SK-N-SH (cell line): Measurements from ENCODE around the gene MCUB. TPM values are rescaled to one million over a fixed set of nuclear protein-coding genes. Genes with fewer than 3 reads are reported as not detected.

ENCODE experiments used
- CTCF ChIA-PET: fragments of 300-600, 350-600 bp; formaldehyde crosslinking; extraction: SDS; loops from one replicate; lab custom pipeline; 2021; lab: Yijun Ruan, JAX
- POLR2A ChIA-PET: fragments of 350-600 bp; sonication (Branson Sonifier 250); formaldehyde crosslinking; extraction: SDS; loops from one replicate; lab custom pipeline; 2020; ENCODE audit warnings: antibody characterized with exemption, inconsistent platforms; lab: Yijun Ruan, JAX
- DNase-seq: peaks from one replicate; pipeline ENCODE4 v3.0.0; 2012
- H2AFZ ChIP-seq: fragments of 200-600 bp; sonication (generic); 2 replicates; pipeline ENCODE4 v1.8.1; 2016; ENCODE audit warnings: antibody characterized with exemption, mild to moderate bottlenecking, low read depth
- H3F3A ChIP-seq: fragments of 200-600 bp; sonication (generic); replicated peaks from 2 replicates; pipeline ENCODE3; 2016; ENCODE audit warnings: antibody characterized with exemption, mild to moderate bottlenecking; ENCODE audit not compliant: insufficient read depth
- H3K27ac ChIP-seq, 2 experiments: fragments of 200-500 bp in 1 of 2; fragments of 200-600 bp in 1 of 2; sonication (Bioruptor generic) in 1 of 2; sonication (generic), shearing (Covaris generic) in 1 of 2; 2 replicates each; pipeline versions ENCODE4 v1.5.1 to v1.6.1; 2014 to 2016; ENCODE audit warnings: low read depth in 2 of 2, inconsistent platforms in 1 of 2, low read length in 1 of 2, mild to moderate bottlenecking in 1 of 2, mixed read lengths in 1 of 2
- H3K27me3 ChIP-seq: fragments of 200-600 bp; sonication (generic), shearing (Covaris generic); 2 replicates; pipeline ENCODE4 v1.6.1; 2016; ENCODE audit warnings: mixed run types; ENCODE audit not compliant: insufficient read depth
- H3K36me3 ChIP-seq, 2 experiments: fragments of 200-500 bp in 1 of 2; fragments of 200-600 bp in 1 of 2; sonication (Bioruptor generic) in 1 of 2; sonication (generic) in 1 of 2; replicated peaks in 1 of 2; 2 replicates each; pipeline versions ENCODE3 to v1.5.1; 2014 to 2016; ENCODE audit warnings: low read length in 1 of 2, mild to moderate bottlenecking in 1 of 2; ENCODE audit not compliant: insufficient read depth in 2 of 2, control insufficient read depth in 1 of 2
- H3K4me1 ChIP-seq, 2 experiments: fragments of 200-500 bp in 1 of 2; fragments of 200-600 bp in 1 of 2; sonication (Bioruptor generic) in 1 of 2; sonication (generic), shearing (Covaris generic) in 1 of 2; 2 replicates each; pipeline versions ENCODE4 v1.5.1 to v1.6.1; 2014 to 2016; ENCODE audit warnings: low read depth in 1 of 2, low read length in 1 of 2, mixed run types in 1 of 2; ENCODE audit not compliant: insufficient read depth in 2 of 2, control insufficient read depth in 1 of 2
- H3K4me2 ChIP-seq: fragments of 200-600 bp; sonication (generic), shearing (Covaris generic); 2 replicates; pipeline ENCODE4 v1.6.1; 2017; ENCODE audit warnings: mixed run types
- H3K4me3 ChIP-seq, 2 experiments: fragments of 200-500 bp in 1 of 2; fragments of 200-600 bp in 1 of 2; sonication (Bioruptor generic) in 1 of 2; sonication (generic), shearing (Covaris generic) in 1 of 2; 2 replicates each; pipeline versions ENCODE4 v1.5.1 to v1.8.1; 2014 to 2016; ENCODE audit warnings: low read depth in 2 of 2, inconsistent platforms in 1 of 2, low read length in 1 of 2, mild to moderate bottlenecking in 1 of 2, mixed read lengths in 1 of 2, moderate library complexity in 1 of 2
- H3K79me2 ChIP-seq: fragments of 200-600 bp; sonication (generic); 2 replicates; pipeline ENCODE4 v1.8.1; 2017; ENCODE audit warnings: mild to moderate bottlenecking; ENCODE audit not compliant: insufficient read depth
- H3K9ac ChIP-seq: fragments of 200-600 bp; sonication (generic); 2 replicates; pipeline ENCODE4 v1.6.1; 2017; ENCODE audit warnings: mixed run types
- H3K9me2 ChIP-seq: fragments of 200-600 bp; sonication (generic); 2 replicates; pipeline ENCODE4 v1.6.1; 2017; ENCODE audit warnings: mixed run types
- H3K9me3 ChIP-seq: fragments of 200-600 bp; sonication (generic); 2 replicates; pipeline ENCODE4 v1.6.1; 2017; ENCODE audit warnings: mixed run types, mild to moderate bottlenecking, moderate library complexity
- H4K20me1 ChIP-seq: fragments of 200-600 bp; sonication (generic); 2 replicates; pipeline ENCODE4 v1.6.1; 2017; ENCODE audit warnings: mild to moderate bottlenecking, mixed run types; ENCODE audit not compliant: insufficient read depth
- ELF1 ChIP-seq: IDR thresholded peaks from 2 replicates; pipeline ENCODE4 v1.4.0; 2012
- EP300 ChIP-seq, 2 experiments: IDR thresholded peaks; 2 replicates each; pipeline versions ENCODE4 v1.4.0 to v1.6.1; 2012; ENCODE audit warnings: borderline replicate concordance in 1 of 2, low read depth in 1 of 2, low read length in 1 of 2
- EZH2phosphoT487 ChIP-seq: fragments of 200-600 bp; sonication (generic); IDR thresholded peaks from 2 replicates; pipeline ENCODE4 v1.6.1; 2017; ENCODE audit warnings: low read depth, mixed run types, mild to moderate bottlenecking, antibody characterized with exemption, moderate library complexity, borderline replicate concordance
- FOXJ3 ChIP-seq: sonication (generic); formaldehyde crosslinking; IDR thresholded peaks from 2 replicates; pipeline ENCODE4 v1.5.1; 2020; ENCODE audit warnings: mild to moderate bottlenecking, missing genetic modification reagents
- GATA2 ChIP-seq: sonication (generic); formaldehyde crosslinking; IDR thresholded peaks from 2 replicates; pipeline ENCODE4 v1.5.0; 2020; ENCODE audit warnings: mild to moderate bottlenecking, missing genetic modification reagents
- IRF3 ChIP-seq: fragments of 150-350 bp; IDR thresholded peaks from 2 replicates; pipeline ENCODE4 v1.6.1; 2016; ENCODE audit warnings: mild to moderate bottlenecking, low read depth, low read length
- MAX ChIP-seq: IDR thresholded peaks from 2 replicates; pipeline ENCODE4 v1.4.0; 2012; ENCODE audit warnings: low read depth
- MEF2A ChIP-seq: IDR thresholded peaks from 2 replicates; pipeline ENCODE4 v1.4.0; 2012; ENCODE audit warnings: low read depth, borderline replicate concordance
- NFIC ChIP-seq: IDR thresholded peaks from 2 replicates; pipeline ENCODE4 v1.4.0; 2012; ENCODE audit warnings: borderline replicate concordance
- POLR2AphosphoS5 ChIP-seq: IDR thresholded peaks from 2 replicates; pipeline ENCODE4 v1.6.1; 2012; ENCODE audit warnings: low read depth, low read length
- RFX5 ChIP-seq: IDR thresholded peaks from 2 replicates; pipeline ENCODE4 v1.6.1; 2012; ENCODE audit warnings: mild to moderate bottlenecking, improper control_type of control experiment, low read length
- TAF1 ChIP-seq: IDR thresholded peaks from 2 replicates; pipeline ENCODE4 v1.6.1; 2012; ENCODE audit warnings: low read depth, mild to moderate bottlenecking, low read length, moderate library complexity, borderline replicate concordance
- TCF12 ChIP-seq: IDR thresholded peaks from 2 replicates; pipeline ENCODE4 v1.4.0; 2012
- TEAD4 ChIP-seq: IDR thresholded peaks from 2 replicates; pipeline ENCODE4 v1.4.0; 2012; ENCODE audit warnings: mild to moderate bottlenecking, borderline replicate concordance; ENCODE audit not compliant: insufficient read depth
- USF2 ChIP-seq: fragments of 150-350 bp; IDR thresholded peaks from 2 replicates; pipeline ENCODE4 v1.6.1; 2017; ENCODE audit warnings: antibody characterized with exemption, low read length, low read depth, borderline replicate concordance
- YY1 ChIP-seq: IDR thresholded peaks from 2 replicates; pipeline ENCODE4 v1.4.0; 2012; ENCODE audit warnings: low read depth, mild to moderate bottlenecking
- WGBS: methylation state at CpG from one replicate; pipeline ENCODE4 v1.1.6; 2017; ENCODE audit warnings: low lambda C conversion rate; 5-methylcytosine and 5-hydroxymethylcytosine counted together
- polyA plus RNA-seq, 3 experiments: library from polyadenylated mRNA; depleted of rRNA; stranded (reverse); fragments of >200 nt; gene quantifications; 2 replicates each; pipeline ENCODE4 v1.2.3, GENCODE V29; 2012
- TF ChIP-seq, protein P1 (sequence below): IDR thresholded peaks from 2 replicates; pipeline ENCODE4 v1.4.0; 2012; ENCODE audit warnings: low read depth, borderline replicate concordance
- TF ChIP-seq, protein P2 (sequence below): IDR thresholded peaks from 2 replicates; pipeline ENCODE4; 2012

MCUB gene
- polyA plus RNA-seq, 1 of the 3 experiments (the other 2 are of a cell fraction) = 39.3 TPM

- no peak for TF ChIP-seq MAX
- no peak for TF ChIP-seq FOXJ3 (CRISPR knock-in tag)
- TF ChIP-seq EZH2phosphoT487 = no peak
- no peak for TF ChIP-seq USF2
- no peak for TF ChIP-seq MEF2A
- TF ChIP-seq, protein P1, sequence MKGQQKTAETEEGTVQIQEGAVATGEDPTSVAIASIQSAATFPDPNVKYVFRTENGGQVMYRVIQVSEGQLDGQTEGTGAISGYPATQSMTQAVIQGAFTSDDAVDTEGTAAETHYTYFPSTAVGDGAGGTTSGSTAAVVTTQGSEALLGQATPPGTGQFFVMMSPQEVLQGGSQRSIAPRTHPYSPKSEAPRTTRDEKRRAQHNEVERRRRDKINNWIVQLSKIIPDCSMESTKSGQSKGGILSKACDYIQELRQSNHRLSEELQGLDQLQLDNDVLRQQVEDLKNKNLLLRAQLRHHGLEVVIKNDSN = no peak
Observed at GRCh38 chr4:109607976-109608375, 47.9 kb downstream of the MCUB start (continued).

DNA sequence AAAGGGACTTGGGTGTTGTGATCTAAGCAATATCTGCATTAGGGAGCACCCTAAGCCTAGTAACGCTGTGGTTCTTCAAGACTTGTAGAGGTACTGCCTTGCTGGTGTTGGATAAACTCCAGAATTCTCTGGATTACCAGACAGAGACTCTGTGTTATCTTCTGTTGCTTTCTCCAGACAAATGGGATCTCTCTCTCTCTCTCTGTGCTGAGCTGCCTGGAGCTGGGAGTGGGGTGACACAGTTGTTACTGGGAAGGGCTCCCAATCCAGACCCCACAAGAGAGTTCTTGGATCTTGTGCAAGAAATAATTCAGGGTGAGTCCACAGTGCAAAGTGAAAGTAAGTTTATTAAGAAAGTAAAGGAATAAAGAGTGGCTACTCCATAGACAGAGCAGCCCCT, 48.8 kb downstream of the MCUB start:
- Histone ChIP-seq H3K79me2 (no peaks in the 10 kb centered on the region), H2AFZ (no peak overlapping the region), H3K4me3 (no peak overlapping the region), H3K9me2 (no peaks in the 10 kb centered on the region), H3K4me1 (no peaks in the 10 kb centered on the region), H3K27ac (no peak overlapping the region), H3K9me3 (no peaks in the 10 kb centered on the region), H4K20me1 (no peaks in the 10 kb centered on the region), H3F3A (no peaks in the 10 kb centered on the region), H3K27me3 (no peaks in the 10 kb centered on the region), H3K36me3 (no peaks in the 10 kb centered on the region), H3K4me2 (no peak overlapping the region), H3K9ac (no peak overlapping the region)
- no peak for DNase-seq
- ChIA-PET CTCF (no interaction called here), POLR2A (no interaction called here)
- WGBS = 50% methylated on average over 1 of the region's 1 CpG
- TF ChIP-seq GATA2 (CRISPR knock-in tag) (no peak), RFX5 (no peak), POLR2AphosphoS5 (no peak), ELF1 (no peak), TEAD4 (no peak), TAF1 (no peak), TCF12 (no peak), YY1 (no peak), FOXJ3 (CRISPR knock-in tag) (no peak), IRF3 (no peak), EP300 (IDR thresholded peaks at IDR 0.05; ENCODE audit: borderline replicate concordance in 1 of 2, low read depth in 1 of 2, low read length in 1 of 2) (no peak), NFIC (no peak)
- TF ChIP-seq, protein P2, sequence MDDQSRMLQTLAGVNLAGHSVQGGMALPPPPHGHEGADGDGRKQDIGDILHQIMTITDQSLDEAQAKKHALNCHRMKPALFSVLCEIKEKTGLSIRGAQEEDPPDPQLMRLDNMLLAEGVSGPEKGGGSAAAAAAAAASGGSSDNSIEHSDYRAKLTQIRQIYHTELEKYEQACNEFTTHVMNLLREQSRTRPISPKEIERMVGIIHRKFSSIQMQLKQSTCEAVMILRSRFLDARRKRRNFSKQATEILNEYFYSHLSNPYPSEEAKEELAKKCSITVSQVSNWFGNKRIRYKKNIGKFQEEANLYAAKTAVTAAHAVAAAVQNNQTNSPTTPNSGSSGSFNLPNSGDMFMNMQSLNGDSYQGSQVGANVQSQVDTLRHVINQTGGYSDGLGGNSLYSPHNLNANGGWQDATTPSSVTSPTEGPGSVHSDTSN = no peak
